Endothelial cell (in vitro differentiated cells): ENCODE measurements around the gene NAPB. TPM values are rescaled to one million over a fixed set of nuclear protein-coding genes. Genes with fewer than 3 reads are reported as not detected.

Source experiments
- DNase-seq: peaks from one replicate; pipeline ENCODE4 v3.0.0; 2021; ENCODE audit warnings: low spot score
- H3K27ac Mint-ChIP-seq: one replicate; pipeline ENCODE4 v1.8.0; 2021; ENCODE audit warnings: mixed read lengths, inconsistent platforms; ENCODE audit not compliant: unreplicated experiment
- H3K27me3 Mint-ChIP-seq: one replicate; pipeline ENCODE4 v1.8.0; 2021; ENCODE audit warnings: mild to moderate bottlenecking, moderate library complexity, mixed read lengths, inconsistent platforms; ENCODE audit not compliant: unreplicated experiment
- H3K36me3 Mint-ChIP-seq: one replicate; pipeline ENCODE4 v1.8.0; 2021; ENCODE audit warnings: mild to moderate bottlenecking, low read depth, mixed read lengths, inconsistent platforms; ENCODE audit not compliant: unreplicated experiment
- H3K4me1 Mint-ChIP-seq: one replicate; pipeline ENCODE4 v1.8.0; 2021; ENCODE audit warnings: mild to moderate bottlenecking, mixed read lengths, inconsistent platforms; ENCODE audit not compliant: unreplicated experiment
- H3K4me3 Mint-ChIP-seq: one replicate; pipeline ENCODE4 v1.8.0; 2021; ENCODE audit warnings: mild to moderate bottlenecking, mixed read lengths, inconsistent platforms; ENCODE audit not compliant: unreplicated experiment
- H3K9me3 Mint-ChIP-seq: one replicate; pipeline ENCODE4 v1.8.0; 2021; ENCODE audit warnings: mixed read lengths, inconsistent platforms; ENCODE audit not compliant: unreplicated experiment
- CTCF ChIP-seq: fragments of 200-600 bp; sonication (generic); IDR thresholded peaks from one replicate; pipeline ENCODE4 v1.5.0; 2021; ENCODE audit warnings: antibody characterized with exemption; ENCODE audit not compliant: unreplicated experiment
- total RNA-seq: library from RNA; stranded (reverse); fragmentation: NEBNext Ultra II Directional; extraction: Animal tissue kit (Norgen Biotek cat#: 25700); gene quantifications from one replicate; pipeline ENCODE4 v1.2.1, GENCODE V29; 2021; ENCODE audit not compliant: unreplicated experiment

The NAPB gene
- total RNA-seq, 1 donor from 2014 or later = 9.6 TPM

DNA sequence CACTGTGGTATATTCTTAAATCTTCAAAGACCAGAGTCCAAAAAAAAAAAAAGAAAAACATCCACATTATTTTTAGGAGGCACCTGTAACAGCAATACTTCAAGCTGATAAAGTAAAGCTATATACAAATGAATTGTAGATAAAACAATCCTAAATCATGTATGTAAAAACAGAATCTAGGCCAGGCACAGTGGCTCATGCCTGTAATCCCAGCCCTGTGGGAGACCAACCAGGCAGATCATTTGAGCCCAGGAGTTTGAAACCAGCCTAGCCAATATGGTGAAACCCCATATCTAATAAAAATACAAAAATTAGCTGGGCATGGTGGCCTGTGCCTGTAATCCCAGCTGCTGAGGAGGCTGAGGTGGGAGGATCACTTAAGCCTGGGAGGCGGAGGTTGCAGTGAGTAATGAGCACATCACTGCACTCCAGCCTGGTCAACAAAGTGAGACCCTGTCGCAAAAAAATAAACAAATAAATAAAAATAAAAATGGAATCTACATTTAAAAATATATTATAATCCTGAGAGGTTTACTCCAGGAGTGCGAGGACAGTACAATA lies 7.3 kb downstream of the NAPB start:
- no peaks in the 10 kb centered on the region for H3K9me3 Mint-ChIP-seq
- DNase-seq = no peak
- no peaks in the 10 kb centered on the region for H3K36me3 Mint-ChIP-seq
- no peak overlapping the region for H3K4me3 Mint-ChIP-seq
- TF ChIP-seq CTCF = no peak
- no peak overlapping the region for H3K27ac Mint-ChIP-seq
- H3K4me1 Mint-ChIP-seq = peaks cover 7% of the 10 kb centered on the region
- no peaks in the 10 kb centered on the region for H3K27me3 Mint-ChIP-seq

DNA sequence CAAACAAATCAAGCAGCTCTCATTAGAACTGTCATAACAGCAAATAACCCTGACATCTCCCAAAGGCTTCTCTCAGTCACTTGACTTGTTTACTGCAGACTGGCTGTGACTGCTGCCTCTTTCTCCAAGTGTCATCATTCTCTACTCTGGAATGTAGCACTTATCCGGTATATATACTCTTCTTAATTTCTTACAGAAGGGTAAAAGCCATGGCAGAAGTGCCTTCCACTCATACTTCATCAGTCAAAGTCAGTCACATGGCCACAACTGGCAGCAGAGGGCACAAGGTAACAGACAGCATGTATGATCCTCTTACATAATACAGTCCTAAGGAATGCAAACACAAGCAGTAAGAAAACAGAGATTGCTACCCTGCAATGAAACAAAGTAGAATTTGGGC lies 9.3 kb downstream of the NAPB start:
- H3K27ac Mint-ChIP-seq = no peak overlapping the region
- no peaks in the 10 kb centered on the region for H3K4me1 Mint-ChIP-seq
- TF ChIP-seq CTCF = no peak
- no peaks in the 10 kb centered on the region for H3K27me3 Mint-ChIP-seq
- no peak overlapping the region for H3K4me3 Mint-ChIP-seq
- no peaks in the 10 kb centered on the region for H3K36me3 Mint-ChIP-seq
- no peaks in the 10 kb centered on the region for H3K9me3 Mint-ChIP-seq
- DNase-seq = no peak

- no peak overlapping the region for H3K4me3 Mint-ChIP-seq
- H3K36me3 Mint-ChIP-seq = no peaks in the 10 kb centered on the region
- no peak for DNase-seq
- H3K9me3 Mint-ChIP-seq = no peaks in the 10 kb centered on the region
- H3K27me3 Mint-ChIP-seq = no peaks in the 10 kb centered on the region
- no peak for TF ChIP-seq CTCF
- no peak overlapping the region for H3K27ac Mint-ChIP-seq
- no peaks in the 10 kb centered on the region for H3K4me1 Mint-ChIP-seq
Measured at GRCh38 chr20:23410916-23411695, 10.2 kb downstream of the NAPB start.

GRCh38 chr20:23409800-23410199 lies 11.5 kb downstream of the NAPB start:
- H3K4me1 Mint-ChIP-seq = no peaks in the 10 kb centered on the region
- H3K27ac Mint-ChIP-seq = no peak overlapping the region
- no peak for TF ChIP-seq CTCF

DNA sequence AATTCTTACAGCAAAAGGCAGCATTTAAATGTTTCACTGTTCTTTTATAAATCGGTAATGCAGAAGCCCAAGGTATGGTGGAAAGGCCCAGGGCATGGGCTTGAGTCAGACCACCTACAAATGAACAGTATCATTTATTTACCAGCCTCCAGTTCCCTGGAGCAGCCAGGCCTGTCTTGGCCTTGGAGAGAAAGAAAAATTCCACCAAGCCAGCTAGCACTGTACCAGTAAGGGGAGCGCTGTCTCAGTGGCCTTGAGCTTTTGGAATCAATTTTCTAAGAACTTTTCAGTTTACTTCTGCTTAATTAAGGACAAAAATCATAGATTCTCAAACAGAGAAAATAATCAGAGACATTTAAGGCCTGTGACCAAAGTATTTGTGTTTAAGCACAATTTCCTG lies 12.3 kb downstream of the NAPB start:
- Mint-ChIP-seq H3K27ac (no peak overlapping the region), H3K4me3 (no peak overlapping the region), H3K27me3 (no peaks in the 10 kb centered on the region), H3K36me3 (no peaks in the 10 kb centered on the region), H3K4me1 (no peaks in the 10 kb centered on the region), H3K9me3 (no peaks in the 10 kb centered on the region)
- DNase-seq = no peak
- TF ChIP-seq CTCF = no peak

More at GRCh38 chr20:23409800-23410199, 11.5 kb downstream of the NAPB start:
- Mint-ChIP-seq H3K9me3 (no peaks in the 10 kb centered on the region), H3K36me3 (no peaks in the 10 kb centered on the region), H3K4me3 (no peak overlapping the region), H3K27me3 (no peaks in the 10 kb centered on the region)
- DNase-seq = no peak
